Activated CD4-positive, alpha-beta T cell treated with anti-CD3 and anti-CD28 coated beads for 4 hours (primary cell): ENCODE data around the gene PCDH9.

ENCODE experiments used
- DNase-seq, 2 donors: peaks; one replicate each; pipeline ENCODE4 v3.0.0-alpha.2; 2020

Gene PCDH9

GRCh38 chr13:67015976-67016600 is 214.0 kb downstream of the PCDH9 start:
- no peak for DNase-seq

DNA sequence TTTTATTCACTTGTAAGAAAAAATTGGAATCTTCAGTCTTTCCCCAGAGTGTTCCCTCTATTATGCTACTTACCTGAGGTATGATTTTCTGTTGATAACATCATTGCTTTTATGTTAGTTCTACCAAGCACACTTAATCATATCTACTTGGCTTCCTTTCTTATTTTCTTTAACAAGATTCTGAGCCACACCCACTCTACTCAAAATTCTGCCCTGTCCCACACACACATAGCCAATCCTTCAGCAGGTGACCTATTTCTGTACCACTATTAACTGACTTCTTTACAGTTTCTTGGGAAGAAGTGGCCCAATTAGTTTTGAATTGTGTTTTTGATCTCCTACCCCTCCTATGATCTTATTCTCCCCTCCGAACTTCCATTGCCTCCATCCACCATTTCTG is 215.7 kb downstream of the PCDH9 start:
- no peak for DNase-seq

DNA sequence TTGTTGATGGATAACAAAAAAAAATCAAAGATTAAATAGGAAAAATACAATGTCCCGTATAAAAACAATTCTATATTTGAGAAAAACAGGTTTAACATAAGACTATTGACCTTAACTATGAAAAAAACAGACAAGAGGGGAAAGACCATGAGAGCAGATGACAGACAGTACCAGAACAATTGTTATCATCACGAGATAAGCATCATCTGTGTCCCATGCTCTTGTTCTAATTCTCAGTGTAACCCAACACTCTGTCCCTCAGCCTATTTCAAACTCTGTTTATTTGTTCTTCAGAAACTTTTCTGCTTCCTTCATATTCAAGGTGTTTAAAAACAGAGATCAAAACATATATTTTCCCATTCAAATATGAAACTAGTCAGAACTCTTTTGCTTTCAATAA is 216.4 kb downstream of the PCDH9 start:
- no peak for DNase-seq

- DNase-seq: no peak
Measured at GRCh38 chr13:67008075-67008668, 222.0 kb downstream of the PCDH9 start.

GRCh38 chr13:67004511-67004910 is 225.6 kb downstream of the PCDH9 start:
- DNase-seq: no peak

DNA sequence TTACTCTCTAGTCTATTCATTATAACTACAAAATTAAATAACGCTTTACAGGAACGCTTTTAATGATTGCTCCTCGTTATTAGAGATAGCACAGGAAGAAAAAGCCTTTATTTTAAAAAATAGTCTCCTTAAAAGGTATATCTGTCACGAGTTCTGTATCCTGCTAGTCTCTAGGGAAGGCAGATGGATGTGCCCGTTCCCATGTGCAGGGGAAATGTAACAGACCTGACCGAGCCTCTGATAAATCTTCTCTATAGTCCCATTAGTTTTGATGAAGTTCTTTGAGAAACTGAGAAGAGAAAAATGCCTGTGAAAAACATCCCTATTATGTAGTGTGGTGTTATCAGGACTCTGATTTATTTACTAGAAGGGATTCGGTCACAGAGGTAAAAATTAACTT is 226.4 kb downstream of the PCDH9 start:
- DNase-seq: no peak

DNA sequence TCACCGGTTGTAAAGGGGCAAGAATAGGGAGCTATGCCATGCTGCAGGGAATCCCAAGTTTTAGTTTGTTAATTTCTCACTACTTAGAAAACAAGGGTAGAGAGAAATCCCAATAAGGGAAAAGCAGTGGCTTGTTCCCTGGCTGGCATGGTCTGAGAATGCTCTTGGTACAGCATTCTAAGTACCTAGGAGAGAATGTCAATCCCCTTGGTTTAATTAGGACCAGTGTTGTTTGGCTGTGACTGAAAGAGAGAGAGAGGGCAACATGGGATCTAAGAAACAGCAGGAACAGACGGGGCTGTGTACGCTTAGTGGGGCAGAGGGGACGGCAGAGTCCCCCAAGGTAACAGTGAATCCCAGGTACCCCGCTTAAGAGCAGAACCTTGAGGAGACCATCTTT is 228.8 kb downstream of the PCDH9 start:
- DNase-seq: peak in 1 of 2 donors; percentile 1

- no peak for DNase-seq
Measured at GRCh38 chr13:66996503-66996902, 233.6 kb downstream of the PCDH9 start.

DNA sequence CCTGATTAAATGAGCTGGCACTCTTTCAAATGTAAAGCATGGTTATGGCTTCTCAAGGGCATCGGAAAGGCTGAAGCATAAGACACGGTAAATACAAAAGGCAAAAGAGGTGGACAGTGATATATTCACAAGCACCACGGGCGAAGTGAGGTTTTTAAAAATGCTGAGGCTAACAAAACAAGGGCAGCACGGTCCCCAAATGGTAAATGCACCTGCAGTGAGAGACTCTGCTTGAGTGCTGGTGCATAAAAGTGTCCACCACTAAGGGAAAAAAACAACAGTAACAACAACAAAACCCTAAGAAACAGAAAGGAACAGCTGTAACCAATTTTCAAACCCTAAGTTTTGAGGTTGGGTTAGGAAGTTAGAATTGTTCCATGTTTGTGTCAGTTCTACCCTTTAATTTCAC is 234.9 kb downstream of the PCDH9 start:
- no peak for DNase-seq

DNA sequence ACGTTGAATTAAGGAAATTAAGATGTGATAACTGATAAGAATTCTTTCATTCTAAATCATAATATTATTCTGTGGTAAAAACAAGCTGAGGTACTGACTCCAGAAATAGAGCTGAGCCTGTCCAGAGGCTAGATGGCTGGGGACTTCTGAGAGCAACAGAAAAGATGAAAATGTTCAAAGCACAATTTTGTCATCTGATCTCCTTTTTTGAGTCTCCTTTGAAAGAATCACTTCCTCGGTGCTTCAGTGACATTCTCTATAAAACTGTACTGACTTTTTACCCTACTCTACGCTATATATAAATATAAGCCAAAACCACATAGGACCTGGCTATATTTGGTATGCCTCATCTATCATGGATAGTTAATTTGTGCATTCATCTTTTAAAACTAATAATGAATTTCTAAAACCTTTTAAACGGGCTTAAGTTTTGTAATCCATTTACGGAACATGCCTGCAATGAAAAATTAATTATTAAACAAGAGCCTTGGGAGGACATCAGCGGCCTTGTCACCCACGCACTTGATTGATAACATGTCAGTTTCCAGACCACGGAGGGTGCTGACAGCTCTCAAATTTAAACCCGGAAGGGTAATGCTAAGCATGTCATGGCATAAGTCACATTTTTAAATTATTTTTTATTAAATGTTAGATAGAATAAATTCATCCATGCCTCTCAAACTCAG is 235.5 kb downstream of the PCDH9 start:
- no peak for DNase-seq

- no peak for DNase-seq
Measured at GRCh38 chr13:66994097-66994496, 236.0 kb downstream of the PCDH9 start.

- DNase-seq: no peak
Measured at GRCh38 chr13:66992719-66993118, 237.4 kb downstream of the PCDH9 start.

- DNase-seq: no peak
Measured at GRCh38 chr13:66992183-66992582, 238.0 kb downstream of the PCDH9 start.

GRCh38 chr13:66984241-66984640 is 245.9 kb downstream of the PCDH9 start:
- no peak for DNase-seq

DNA sequence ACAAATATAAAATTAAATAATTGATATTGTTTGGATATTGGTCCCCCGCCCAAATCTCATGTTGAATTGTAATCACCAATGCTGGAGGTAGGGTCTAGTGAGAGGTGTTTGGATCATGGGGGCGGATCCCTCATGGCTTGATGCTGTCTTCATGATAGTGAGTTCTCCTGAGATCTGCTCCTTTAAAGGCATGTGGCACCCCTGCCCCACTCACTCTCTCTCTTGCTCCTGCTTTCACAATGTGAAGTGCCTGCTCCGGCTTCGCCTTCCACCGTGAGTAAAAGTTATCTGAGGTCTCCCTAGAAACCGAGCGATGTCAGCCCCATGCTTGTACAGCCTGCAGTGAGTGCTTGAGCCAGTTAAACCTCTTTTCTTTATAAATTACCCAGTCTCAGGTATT is 248.2 kb downstream of the PCDH9 start:
- no peak for DNase-seq

DNA sequence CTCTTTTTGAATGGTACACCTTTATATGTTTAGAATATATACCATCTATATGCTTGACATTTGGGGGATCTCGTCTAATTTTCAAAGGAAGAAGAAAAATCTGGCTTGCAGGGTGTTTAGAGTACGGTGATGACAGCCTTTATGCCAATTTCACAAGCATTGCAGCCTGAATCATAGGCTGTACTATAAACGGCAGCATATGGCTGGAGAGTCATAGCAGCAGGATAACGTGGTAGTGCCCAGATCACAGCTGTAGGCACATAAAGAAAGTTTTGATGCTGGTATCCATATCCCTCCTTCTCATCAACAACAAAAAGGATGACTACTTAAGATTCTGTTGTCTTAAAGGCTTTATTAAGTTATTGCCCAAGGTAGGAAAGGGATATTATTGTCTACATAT is 253.0 kb downstream of the PCDH9 start:
- DNase-seq: no peak

DNA sequence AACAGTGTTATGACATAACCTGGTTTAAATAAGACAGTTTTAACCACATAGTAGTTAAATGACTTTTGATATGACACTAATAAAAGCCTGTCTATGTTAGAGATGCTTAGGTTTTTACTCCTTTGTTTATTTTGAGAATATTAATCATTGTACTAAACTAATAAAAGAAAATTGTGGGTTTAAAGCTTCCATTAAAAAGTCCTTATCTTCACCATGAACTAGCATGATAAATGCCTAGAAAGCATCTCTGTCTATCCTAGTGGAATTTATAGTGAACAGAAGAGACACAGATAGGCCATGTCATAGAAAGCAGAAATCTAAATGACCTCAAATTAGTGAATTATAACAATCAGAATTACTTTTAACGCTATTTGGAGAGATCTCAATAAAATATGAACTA is 255.2 kb downstream of the PCDH9 start:
- no peak for DNase-seq

DNA sequence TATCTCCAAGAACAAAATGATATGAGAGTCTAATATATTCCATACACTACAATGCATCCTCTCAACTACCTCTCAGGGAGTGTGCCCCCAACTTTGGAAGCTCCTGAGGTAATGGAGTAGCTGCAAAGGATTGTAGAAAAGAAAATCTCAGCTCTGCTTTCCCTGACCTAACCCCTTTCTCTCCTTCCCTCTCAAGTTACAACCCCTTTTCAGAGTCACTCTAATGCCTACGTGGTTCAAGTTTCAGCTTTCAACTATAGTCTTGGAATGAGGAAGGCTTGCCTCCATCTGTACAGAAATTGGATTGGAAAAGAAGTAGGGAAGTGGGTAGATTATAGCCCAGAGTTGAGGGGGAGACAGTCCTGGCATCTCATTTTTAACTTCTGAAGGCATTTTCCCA is 256.0 kb downstream of the PCDH9 start:
- no peak for DNase-seq

DNA sequence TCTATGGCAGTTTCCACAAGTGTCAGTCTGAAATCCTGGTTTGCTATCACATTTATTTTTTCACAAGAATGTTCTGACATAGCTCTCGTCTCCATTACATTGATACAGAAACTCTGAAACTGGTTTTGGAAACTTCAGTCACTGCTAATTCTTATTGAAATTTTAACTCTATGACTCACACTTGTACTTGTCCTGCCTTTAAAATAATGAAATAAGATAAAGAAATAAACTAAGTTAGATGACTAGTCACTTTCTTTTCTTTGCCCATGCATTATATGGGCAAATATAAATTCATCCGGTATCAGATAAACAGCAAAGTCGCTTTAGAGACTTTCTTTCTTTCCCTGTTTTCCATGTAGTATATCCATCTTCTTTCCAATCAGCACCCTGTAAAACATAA is 257.5 kb downstream of the PCDH9 start:
- DNase-seq: no peak

DNA sequence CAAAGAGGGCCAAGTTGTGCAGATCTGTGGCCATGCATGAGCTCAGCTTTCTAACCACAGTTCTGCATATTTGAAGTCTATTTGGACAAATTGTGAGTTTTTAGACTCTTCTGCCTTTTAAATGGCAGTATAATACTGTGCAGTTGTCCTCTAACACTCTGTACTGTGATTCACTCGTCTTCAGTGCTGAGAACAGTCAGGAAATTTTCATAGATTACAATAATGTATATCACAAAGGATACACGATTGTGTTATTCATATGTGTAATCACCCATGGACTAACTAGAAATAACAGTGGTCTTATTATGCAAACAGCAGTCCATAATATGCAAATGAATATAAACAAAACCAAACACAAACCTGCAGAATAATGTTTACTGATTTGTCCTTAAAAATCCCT is 259.1 kb downstream of the PCDH9 start:
- DNase-seq: no peak

DNA sequence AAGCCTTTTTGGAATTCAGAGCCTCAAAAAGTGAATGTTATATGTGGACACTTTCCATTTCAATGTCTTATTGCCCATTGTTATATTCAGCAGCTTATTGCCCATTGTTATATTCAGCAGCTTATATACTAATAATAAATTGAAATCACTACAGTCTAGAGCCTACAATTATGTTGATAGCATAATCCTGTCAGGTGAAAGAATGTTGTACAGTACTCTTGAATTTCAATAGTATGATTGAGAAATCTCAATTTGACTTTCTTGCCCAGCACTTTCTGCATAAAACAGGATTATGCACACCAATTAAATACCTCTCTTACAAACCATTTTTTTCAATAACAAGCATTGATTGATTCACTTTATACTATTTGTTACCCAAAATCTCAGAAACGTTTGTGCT is 260.8 kb downstream of the PCDH9 start:
- no peak for DNase-seq

- no peak for DNase-seq
Measured at GRCh38 chr13:66967811-66968597, 262.1 kb downstream of the PCDH9 start.

DNA sequence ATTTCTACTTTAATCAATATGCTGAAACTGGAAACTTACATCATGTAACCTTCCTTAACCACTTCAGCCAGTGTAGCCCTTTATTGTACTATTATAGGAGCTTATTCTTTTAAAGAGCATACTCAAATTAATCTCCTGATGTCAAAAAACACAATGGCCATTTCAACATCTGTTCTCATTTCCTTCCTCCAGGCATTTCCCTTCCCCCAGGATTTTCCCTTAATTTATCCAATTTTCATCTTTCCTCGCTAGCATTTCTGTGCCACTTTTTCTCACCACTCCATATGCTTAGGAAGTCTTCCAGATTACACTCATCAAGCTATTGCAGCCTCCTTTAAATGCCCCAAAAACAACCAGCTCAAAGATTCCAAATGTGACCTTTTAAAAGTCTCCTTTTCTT is 265.0 kb downstream of the PCDH9 start:
- no peak for DNase-seq

GRCh38 chr13:66962953-66963352 is 267.2 kb downstream of the PCDH9 start:
- no peak for DNase-seq
